ENCODE results near the gene ERCC1.
A peak's percentile ranks its signal among the peaks of the same experiment; 100 is the strongest.

ERCC1 gene

DNA sequence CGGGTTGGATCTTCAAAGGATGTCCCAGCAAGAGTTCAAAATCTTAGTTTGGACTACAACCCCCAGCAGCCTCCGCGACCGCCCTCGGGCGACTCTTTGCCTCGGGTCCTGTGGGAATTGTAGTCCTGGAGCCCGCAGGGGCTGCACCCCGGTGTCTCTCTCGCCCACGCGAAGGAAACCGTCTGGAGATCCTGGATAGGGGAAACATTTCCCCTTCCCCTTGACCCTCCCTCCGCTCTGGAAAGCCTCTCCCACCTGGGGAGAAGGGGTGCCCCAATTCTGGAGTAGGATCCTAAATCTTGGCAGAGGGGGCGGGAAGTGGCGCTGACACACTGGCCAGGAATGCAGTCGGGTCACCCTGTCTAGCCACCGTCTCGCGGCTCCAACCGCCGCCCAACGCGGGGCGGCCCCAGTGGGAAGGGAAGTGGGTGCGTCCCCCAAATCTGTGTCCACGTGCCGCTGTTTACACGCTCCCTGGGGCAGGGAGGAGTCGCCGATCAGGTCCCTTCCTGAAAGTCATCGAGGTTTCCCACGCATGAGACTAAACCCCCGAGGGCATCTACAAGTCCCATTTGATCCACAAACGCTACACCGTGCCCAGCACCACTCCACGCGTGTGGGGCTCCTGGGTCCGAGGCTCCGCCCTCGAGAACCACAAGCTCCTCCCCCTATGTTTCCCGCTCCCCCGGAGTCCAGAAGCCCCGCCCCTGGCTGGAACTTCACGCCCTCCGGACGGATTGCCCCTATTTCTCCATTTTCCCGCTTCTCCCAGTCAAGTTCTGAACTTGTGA lies 18.1 kb downstream of the ERCC1 start:
- DNase-seq (ENCODE audit: low read depth, low spot score), result peak; percentile 50

DNA sequence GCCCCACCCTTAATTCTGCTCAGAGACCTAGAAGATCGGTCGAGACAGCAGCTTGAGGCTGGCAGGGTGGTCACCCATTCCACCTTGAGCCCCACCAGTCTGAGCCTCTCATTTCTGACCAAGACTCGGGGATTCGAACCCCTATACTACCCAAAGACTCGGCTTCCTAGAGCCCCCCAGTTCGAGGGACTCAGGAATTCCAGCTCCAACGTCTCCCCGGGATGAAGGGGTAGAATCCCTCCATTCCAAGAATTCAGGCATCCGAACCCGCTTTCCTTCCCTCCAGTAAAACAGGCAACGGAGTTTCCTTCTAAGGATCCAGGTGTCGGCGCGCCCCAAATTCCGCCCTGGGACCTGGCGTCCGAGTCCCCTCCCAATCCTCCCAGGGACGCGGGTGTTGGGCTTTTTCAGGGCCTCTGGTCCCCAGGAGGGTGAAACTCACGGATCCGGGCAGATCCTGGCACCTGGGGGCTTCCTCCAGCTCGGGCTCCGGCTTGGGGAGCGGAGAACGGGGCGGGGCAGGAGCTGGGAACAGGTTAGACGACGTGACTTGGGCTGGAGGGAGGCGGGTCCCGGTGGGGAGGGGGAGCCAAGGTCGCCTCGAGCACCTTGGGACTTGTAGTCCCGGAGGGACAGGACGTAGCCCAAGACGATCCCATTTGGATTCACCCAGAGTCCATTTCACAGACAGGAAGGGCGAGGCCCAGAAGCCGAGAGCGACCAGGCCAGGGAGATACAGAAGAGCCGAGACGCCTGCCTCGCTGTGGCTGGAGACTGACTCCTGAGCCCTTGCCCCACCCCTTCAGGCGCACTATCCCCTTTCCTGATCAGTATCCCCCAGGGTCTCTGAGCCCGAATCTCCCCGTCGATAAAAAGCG lies 18.9 kb downstream of the ERCC1 start, which contains the start of gene PPP1R13L:
TSS of gene PPP1R13L (minus strand) at position 513 of the 878 bp plus-strand sequence. CDS start 6,751 bp downstream, outside the sequence.
- DNase-seq (ENCODE audit: low read depth, low spot score), result no peak

- no peak for DNase-seq (ENCODE audit: low read depth, low spot score)
These were observed 19.7 kb downstream of the ERCC1 start for GRCh38 chr19:45403781-45404556.

- DNase-seq (ENCODE audit: low read depth, low spot score), result no peak
These were observed 20.4 kb downstream of the ERCC1 start for GRCh38 chr19:45403272-45403671.

DNA sequence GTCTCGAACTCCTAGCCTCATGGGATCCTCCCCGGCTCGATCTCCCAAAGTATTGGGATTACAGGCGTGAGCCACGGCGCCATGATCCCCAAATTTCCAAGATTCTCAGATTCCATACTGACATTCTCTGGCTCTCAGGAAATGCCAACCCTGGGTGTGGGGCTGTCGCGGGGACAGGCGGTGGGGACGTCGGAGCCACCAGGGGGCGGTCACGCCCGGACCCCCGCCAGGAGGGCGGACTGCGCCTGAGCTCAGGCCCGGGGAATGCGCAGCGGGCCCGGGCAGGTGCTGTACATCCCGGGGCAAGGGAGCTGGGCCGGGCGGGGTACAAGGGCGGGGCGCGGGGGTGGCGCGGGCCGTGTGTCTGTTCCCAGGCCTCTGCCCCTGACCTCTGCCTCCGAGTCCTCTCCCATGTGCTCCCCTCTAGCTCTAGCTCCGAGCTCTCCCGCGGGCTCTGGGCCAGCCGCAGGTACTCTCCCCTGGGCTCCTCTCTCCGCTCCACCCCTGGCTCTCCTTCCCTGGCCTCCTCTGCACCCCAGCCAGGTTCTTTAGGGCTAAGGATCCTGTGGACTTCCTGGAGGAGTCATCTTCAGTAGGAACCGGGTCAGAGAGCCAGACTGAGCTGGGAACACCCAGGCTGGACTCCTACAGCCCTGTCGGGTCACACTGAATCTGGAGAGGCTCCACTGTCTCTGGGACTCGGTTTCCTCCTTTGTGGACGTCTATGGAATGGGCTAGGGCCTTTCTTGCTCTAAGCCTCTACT lies 21.2 kb downstream of the ERCC1 start:
- no peak for DNase-seq (ENCODE audit: low read depth, low spot score)

GRCh38 chr19:45401815-45402214 lies 21.9 kb downstream of the ERCC1 start:
- no peak for DNase-seq (ENCODE audit: low read depth, low spot score)

DNA sequence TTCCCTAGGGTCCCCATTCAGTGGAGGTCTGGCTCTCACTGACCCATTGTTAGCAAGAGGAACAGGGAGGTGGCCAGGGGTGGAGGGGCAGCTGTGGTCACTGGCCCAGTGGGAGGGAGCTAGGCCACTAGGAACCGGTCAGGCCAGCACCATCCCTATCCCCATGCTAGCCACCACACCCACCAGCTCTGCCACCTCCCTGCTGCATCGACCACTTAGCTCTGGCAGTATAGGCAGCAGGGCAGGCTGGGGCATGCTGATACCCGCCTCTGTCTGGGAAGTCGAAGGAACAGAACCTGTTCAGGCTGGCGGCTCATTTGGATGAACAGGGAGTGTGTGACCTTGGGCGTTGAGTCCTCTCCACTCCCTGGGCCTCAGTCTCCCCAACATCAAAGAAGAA lies 23.5 kb downstream of the ERCC1 start:
- no peak for DNase-seq (ENCODE audit: low read depth, low spot score)

DNA sequence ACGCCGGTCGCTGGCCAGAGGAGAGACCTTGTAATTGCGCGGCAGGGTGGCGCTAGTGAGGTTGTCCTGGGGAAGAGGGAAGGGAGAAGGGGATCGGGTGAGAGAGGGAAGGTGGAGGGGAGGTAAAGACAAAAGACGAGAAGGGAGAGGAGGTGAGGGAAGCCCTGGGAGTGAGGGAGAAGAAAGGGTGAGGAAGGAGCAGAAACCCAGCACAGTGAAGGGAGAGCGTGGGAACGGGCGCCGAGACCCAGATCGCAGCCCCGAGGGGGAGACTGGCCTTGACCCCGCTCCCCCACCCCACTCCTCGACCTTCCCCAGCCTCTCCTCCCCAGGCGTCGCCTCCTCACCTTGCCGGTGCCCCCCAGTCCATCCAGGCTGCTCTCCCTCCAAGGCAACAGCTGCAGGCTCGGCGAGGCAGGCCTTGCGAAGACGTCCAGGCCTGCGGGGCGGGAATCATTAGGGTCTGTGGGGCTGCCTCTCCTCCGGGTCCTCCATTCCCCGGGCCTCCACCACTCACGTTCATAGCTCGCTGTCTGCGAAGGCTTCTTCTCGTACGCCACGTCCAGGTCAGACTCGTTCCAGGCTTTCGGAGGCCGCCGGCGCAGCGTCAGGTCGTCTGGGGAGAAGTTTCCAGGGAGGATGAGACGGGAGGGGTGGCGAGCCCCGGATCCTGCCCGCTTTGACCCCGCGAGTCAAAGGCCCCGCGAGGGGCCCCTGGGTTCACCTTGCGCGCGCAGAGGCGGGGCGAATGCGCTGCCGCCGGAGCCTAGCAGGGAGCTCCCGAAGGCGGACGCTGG lies 27.7 kb downstream of the ERCC1 start:
- no peak for DNase-seq (ENCODE audit: low read depth, low spot score)

GRCh38 chr19:45391871-45392665 lies 31.6 kb downstream of the ERCC1 start:
- no peak for DNase-seq (ENCODE audit: low read depth, low spot score)

DNA sequence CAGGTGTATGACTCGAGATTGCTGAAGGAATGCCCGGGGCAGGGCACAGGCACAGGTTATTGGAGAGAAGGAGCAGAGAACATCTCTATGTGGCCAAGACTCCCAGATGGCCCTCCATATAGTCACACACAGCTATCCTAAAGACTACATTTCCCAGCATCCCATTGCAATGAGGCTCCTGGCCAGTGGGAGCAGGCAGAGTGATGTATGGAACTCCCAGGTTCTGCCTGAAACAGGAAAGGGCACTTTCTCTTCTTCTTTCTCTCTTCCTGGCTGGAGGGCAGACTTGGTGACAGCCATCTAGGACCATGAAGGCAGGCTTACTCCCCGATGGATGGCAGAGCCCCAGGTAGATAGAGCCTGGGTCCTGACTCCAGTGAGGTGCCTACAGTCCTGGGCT lies 32.4 kb downstream of the ERCC1 start:
- DNase-seq (ENCODE audit: low read depth, low spot score), result no peak

GRCh38 chr19:45385392-45386221 lies 38.1 kb downstream of the ERCC1 start:
- no peak for DNase-seq (ENCODE audit: low read depth, low spot score)

DNA sequence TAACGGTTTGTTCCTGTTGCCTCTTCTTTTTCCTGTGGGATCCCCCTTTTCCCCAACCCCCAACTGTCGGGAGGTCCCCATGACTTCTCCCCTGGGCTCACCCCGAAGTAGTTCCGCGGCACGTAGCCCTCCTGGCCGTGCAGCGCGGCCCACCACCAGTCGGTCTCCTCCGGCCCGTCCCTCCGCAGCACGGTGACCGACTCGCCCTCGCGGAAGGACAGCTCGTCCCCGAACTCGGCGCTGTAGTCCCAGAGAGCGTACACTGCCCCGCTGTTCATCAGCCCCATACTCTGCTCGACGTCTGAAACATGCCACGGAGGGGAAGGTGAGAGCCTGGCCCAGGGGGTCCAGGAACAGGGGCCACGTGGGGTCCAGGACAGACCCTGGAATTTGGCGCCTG lies 41.3 kb downstream of the ERCC1 start:
- no peak for DNase-seq (ENCODE audit: low read depth, low spot score)

DNA sequence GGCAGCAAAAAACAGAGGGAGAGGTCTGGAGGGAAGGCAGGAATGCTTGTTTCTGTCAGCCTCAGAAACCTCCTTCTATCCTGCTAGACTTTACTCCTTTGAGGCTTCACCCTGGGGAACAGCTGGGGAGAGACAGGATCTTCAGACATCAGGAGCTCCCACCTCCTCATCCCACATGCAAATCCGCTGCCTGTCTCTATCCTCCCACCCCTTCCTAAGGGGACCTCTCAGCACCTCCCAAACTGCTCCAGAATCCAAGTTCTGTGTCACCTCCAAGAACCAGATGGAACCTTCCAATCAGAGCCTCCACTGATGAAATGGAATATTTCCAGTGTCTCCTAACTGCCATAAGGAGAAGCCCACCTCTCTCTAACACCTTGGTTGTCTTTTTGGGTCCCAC lies 43.6 kb downstream of the ERCC1 start:
- no peak for DNase-seq (ENCODE audit: low read depth, low spot score)

DNA sequence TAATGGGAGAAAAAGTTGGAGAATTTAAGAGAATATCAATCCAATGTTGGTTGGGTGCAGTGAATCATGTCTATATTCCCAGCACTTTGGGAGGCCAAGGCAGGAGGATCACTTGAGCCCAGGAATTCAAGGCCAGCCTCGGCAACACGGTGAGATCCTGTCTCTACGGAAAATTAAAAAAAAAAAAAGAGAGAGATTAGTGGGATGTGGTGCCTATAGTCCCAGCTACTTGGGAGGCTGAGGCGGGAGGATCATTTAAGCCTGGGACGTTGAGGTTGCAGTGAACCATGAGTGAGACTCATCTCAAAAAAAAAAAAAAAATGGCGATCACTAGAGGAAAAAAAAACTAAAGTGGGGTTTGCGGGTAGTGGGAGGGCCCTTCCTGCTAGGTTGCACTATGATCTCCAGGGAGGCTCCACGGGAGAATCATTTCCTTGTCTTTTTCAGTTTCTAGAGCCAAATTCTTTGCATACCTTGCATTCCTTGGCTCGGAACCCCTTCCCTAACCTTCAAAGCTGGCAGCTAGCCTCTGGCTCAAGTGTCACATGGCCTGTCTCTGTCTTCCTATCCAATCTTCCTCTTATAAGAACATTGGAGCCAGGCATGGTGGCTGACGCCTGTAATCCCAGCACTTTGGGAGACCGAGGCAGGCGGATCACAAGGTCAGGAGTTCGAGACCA lies 47.5 kb downstream of the ERCC1 start:
- no peak for DNase-seq (ENCODE audit: low read depth, low spot score)

GRCh38 chr19:45370410-45371204 lies 53.1 kb downstream of the ERCC1 start, which contains the start of gene ERCC2:
TSS of gene ERCC2 (minus strand) at chr19:45370573. CDS start at chr19:45370540, 33 bp downstream.
- DNase-seq (ENCODE audit: low read depth, low spot score), result peak; percentile 97

DNA sequence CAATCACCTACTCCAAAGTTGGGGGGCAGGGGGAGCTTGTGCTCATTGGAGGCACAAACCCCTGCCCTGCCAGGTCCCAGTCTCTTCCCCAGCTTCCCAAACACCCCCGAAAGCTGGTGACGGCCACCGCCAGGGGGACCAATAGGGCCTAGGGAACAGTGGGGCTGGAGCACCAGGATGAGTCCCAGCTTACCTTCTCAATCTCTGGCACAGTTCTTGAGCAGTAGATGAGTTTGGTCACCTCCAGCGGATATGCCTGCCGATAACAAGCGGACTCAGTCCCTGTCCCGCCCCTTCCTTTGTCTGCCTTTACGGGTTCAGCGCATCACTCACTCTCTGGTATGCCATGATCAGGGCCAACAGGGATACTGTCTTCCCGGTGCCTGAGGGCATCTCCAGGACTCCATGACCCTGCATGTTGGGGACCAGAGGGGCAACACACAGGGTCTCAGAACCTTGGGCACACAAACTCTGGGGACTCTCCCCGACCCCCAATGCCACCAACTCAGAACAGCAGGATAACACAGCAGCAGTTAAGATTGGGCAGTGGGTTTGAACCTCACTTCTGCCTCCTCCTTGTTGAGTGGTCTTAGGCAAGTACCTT lies 54.9 kb downstream of the ERCC1 start:
- no peak for DNase-seq (ENCODE audit: low read depth, low spot score)

GRCh38 chr19:45368127-45368526 lies 55.6 kb downstream of the ERCC1 start:
- no peak for DNase-seq (ENCODE audit: low read depth, low spot score)
